ENCODE data around the gene USP6NL. TPM values are rescaled to one million over a fixed set of nuclear protein-coding genes. Genes with fewer than 3 reads are reported as not detected.

USP6NL gene
- total RNA-seq (2021; fragmentation: NEBNext Ultra II Directional; extraction: Animal tissue kit (Norgen Biotek cat#: 25700)) (27.6 and 28.8 TPM in 2 replicates), polyA plus RNA-seq (2011; rRNA removed) (9.8 and 10.9 TPM in 2 replicates), polyA minus RNA-seq (2011; rRNA and poly(A)+ RNA removed) (17.5 and 19.8 TPM in 2 replicates)
- polyA plus RNA-seq (2011; cell fraction: cytosol; rRNA removed), result 10.8 TPM
- polyA plus RNA-seq (2011; cell fraction: nucleus; rRNA removed), result 15.8 TPM
- polyA plus RNA-seq (2012, experiment 1 of 2), result 11.7 to 20.3 TPM (median 14.8 TPM) in 4 replicates
- polyA plus RNA-seq (2012, experiment 2 of 2), result 2.5 TPM
- 16.5 TPM for polyA plus RNA-seq (2013, experiment 1 of 2)
- 17.4 TPM for polyA plus RNA-seq (2013, experiment 2 of 2)
- 10.4 TPM for polyA minus RNA-seq (2011; cell fraction: cytosol; rRNA and poly(A)+ RNA removed)
- polyA minus RNA-seq (2011; cell fraction: nucleus; rRNA and poly(A)+ RNA removed), result 33.2 TPM
- long read RNA-seq, experiment 1, partial matches to known transcripts, result 4 of 38 reads
- long read RNA-seq, experiment 1, other reads (novel, unspliced or antisense), result 34 of 38 reads
- long read RNA-seq, experiment 2, result 0 reads

DNA sequence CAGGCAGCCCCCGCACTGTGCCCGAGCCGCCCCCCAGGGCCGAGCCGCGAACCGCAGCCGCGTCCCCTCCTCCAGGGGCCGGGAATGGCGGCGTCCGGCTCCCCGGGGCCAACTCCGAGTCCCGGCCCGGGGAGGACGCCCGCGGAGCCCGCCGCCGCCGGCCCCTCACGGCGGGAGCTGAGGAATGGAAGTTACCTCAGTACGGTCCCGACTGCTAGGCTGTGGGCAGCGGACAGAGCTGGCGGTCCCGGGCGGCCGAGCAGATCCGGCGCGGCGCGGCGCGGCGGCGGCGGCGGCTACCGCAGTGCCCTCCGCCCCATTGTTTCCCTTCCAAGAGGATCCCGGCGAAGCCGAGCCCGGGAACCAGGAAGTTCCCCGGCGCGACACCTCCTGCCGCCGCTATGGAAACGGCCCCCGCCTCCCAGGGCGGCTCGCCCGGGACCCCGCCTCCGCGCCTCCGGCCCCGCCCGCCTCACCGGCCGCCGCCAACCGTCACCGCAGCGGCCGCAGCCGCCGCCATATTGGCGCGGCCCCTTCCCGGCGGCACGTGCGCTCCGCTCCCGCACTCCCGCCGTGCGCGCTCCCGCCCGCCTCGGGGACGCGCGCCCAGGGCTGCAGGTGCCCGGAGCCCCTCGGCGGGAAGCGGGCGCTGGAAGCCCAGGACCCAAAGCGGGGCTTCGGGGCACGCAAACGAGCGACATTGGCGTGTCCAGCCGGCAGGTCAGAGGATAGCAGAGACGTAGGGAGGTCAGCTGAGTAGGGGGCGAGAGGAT is at the start of gene USP6NL:
TSS of gene USP6NL (minus strand) at position 403 of the 773 bp plus-strand sequence. CDS start 14,016 bp downstream, outside the sequence.
- H3K36me3 ChIP-seq (ENCODE audit: control insufficient read depth in 2 of 4, insufficient read depth in 4 of 4, low read length in 3 of 4), result no peaks in the 10 kb centered on the region
- H3K79me1 ChIP-seq (ENCODE audit: low read depth, low read length), result no peaks in the 10 kb centered on the region; the same call in 1 of the 2 replicates
- H2AK5ac ChIP-seq (ENCODE audit: low read depth, low read length), result no peak within 1 kb of the TSS
- peak within 1 kb of the TSS; percentile 85 for H3K4me2 ChIP-seq (ENCODE audit: insufficient read depth in 1 of 2, low read depth in 2 of 2, low read length in 2 of 2)
- H2BK12ac ChIP-seq (ENCODE audit: low read depth, low read length), result no peak within 1 kb of the TSS; the same call in 1 of the 2 replicates
- no peak within 1 kb of the TSS for H3K23ac ChIP-seq (ENCODE audit: insufficient read length)
- H3K4me1 ChIP-seq (replicated peaks in 1 of 4; ENCODE audit: control insufficient read depth in 3 of 4, insufficient read depth in 4 of 4, low read length in 3 of 4), result peaks cover 4 to 7% (median 6%) of the 10 kb centered on the region in 4 experiments; a peak in 6 of 7 replicates
- peak within 1 kb of the TSS; percentile 68 for H3K27ac ChIP-seq (ENCODE audit: low read depth, low read length)
- peak within 1 kb of the TSS; percentile 48 for H3K56ac ChIP-seq (replicated peaks; ENCODE audit: insufficient read length, low read depth, low read length)
- no peak within 1 kb of the TSS for H2BK15ac ChIP-seq (ENCODE audit: low read length)
- H2BK20ac ChIP-seq (ENCODE audit: low read length), result no peak within 1 kb of the TSS
- H3K9ac ChIP-seq (replicated peaks in 1 of 4; ENCODE audit: extremely low read depth in 1 of 4, low read depth in 3 of 4, low read length in 3 of 4), result peak within 1 kb of the TSS; percentile 90 to 97 (median 94)
- H3K79me2 ChIP-seq (ENCODE audit: control insufficient read depth in 1 of 2, insufficient read depth in 2 of 2, low read length in 2 of 2), result peaks cover 10 to 45% of the 10 kb centered on the region in 2 experiments; a peak in 3 of 4 replicates
- H4K8ac ChIP-seq (ENCODE audit: extremely low read depth, insufficient read depth, low read length), result peak within 1 kb of the TSS; percentile 95; the same call in 1 of the 2 replicates
- H3K18ac ChIP-seq (ENCODE audit: extremely low read depth, low read length), result peak within 1 kb of the TSS; percentile 65
- ChIA-PET POLR2A (ENCODE audit: partially characterized antibody) (interaction anchor here (1.0 kb wide), 1 partner anchor 82 kb away, joined by 3 read pairs; no protein-coding TSS in a partner anchor), CTCF (ENCODE audit: partially characterized antibody) (interaction anchor here (0.7 to 1.4 kb wide), 2 partner anchors 20 to 147 kb away, joined by 3 to 6 read pairs; no protein-coding TSS in a partner anchor)
- H4K91ac ChIP-seq (replicated peaks; ENCODE audit: insufficient read length, low read length), result no peak within 1 kb of the TSS
- FAIRE-seq (no peak), DNase-seq (ENCODE audit: low read depth in 1 of 2, low spot score in 2 of 2) (peak; percentile 31 to 86)
- no peaks in the 10 kb centered on the region for H3K9me3 ChIP-seq (ENCODE audit: insufficient read depth in 2 of 2, low read depth in 1 of 2, low read length in 1 of 2)
- no peak within 1 kb of the TSS for H3K14ac ChIP-seq (ENCODE audit: insufficient read length)
- peak within 1 kb of the TSS; percentile 87 for H2AFZ ChIP-seq (ENCODE audit: low read length)
- H3K23me2 ChIP-seq (ENCODE audit: low read depth, low read length), result peaks cover 2% of the 10 kb centered on the region
- peaks cover 4 to 7% of the 10 kb centered on the region in 2 experiments for H4K20me1 ChIP-seq (replicated peaks in 1 of 2; ENCODE audit: control insufficient read depth in 1 of 2, insufficient read depth in 2 of 2, low read length in 2 of 2)
- H2BK120ac ChIP-seq (replicated peaks; ENCODE audit: low read depth, low read length), result no peak within 1 kb of the TSS
- H3K4ac ChIP-seq (replicated peaks; ENCODE audit: insufficient read length, low read depth, low read length), result peak within 1 kb of the TSS; percentile 17
- 2% methylated on average over 57 of the region's 107 CpGs; no CpG with 5 or more reads in 1 of the 2 experiments for WGBS, 2 experiments (ENCODE audit: extremely low coverage in 1 of 2, insufficient coverage in 1 of 2, insufficient read length in 1 of 2, insufficient replicate concordance in 2 of 2, low coverage in 1 of 2, low lambda C conversion rate in 2 of 2, missing lambda C conversion rate in 1 of 2)
- H4K5ac ChIP-seq (ENCODE audit: insufficient read length, low read depth, low read length), result peak within 1 kb of the TSS; percentile 62
- H2BK5ac ChIP-seq (ENCODE audit: low read depth, low read length), result peak within 1 kb of the TSS; percentile 61; the same call in 1 of the 2 replicates
- H3K4me3 ChIP-seq (ENCODE audit: extremely low read depth in 1 of 4, insufficient read depth in 2 of 4, low read depth in 3 of 4, low read length in 4 of 4), result peak within 1 kb of the TSS; percentile 90 to 98 (median 94)
- H3K27me3 ChIP-seq (replicated peaks in 1 of 4; ENCODE audit: control insufficient read depth in 3 of 4, extremely low read depth in 1 of 4, insufficient read depth in 3 of 4, low read length in 3 of 4), result no peaks in the 10 kb centered on the region; a peak in 1 of 7 replicates
- TF ChIP-seq JUN (IDR thresholded peaks at IDR 0.05; ENCODE audit: low read depth, low read length), result no peak
- TF ChIP-seq RBBP5 (IDR thresholded peaks at IDR 0.05; ENCODE audit: borderline replicate concordance, low read depth, low read length), result peak; percentile 84
- TF ChIP-seq POLR2AphosphoS5 (IDR thresholded peaks at IDR 0.05; ENCODE audit: low read depth, low read length), result 0 out of 2 replicates have a peak, but pooled peaks have one; percentile 56
- TF ChIP-seq, protein P1, sequence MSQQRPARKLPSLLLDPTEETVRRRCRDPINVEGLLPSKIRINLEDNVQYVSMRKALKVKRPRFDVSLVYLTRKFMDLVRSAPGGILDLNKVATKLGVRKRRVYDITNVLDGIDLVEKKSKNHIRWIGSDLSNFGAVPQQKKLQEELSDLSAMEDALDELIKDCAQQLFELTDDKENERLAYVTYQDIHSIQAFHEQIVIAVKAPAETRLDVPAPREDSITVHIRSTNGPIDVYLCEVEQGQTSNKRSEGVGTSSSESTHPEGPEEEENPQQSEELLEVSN (IDR thresholded peaks at IDR 0.05), result peak; percentile 77
